NT2/D1 (cell line): Measurements from ENCODE around the gene U2SURP.

ENCODE experiments used
- SUZ12 ChIP-seq: IDR thresholded peaks from 2 replicates; pipeline ENCODE4 v1.6.1; 2011; ENCODE audit not compliant: insufficient read length, insufficient read depth; ENCODE audit errors: extremely low read depth
- YY1 ChIP-seq: IDR thresholded peaks from 2 replicates; pipeline ENCODE4 v1.6.1; 2011; ENCODE audit not compliant: insufficient read length, insufficient read depth
- ZNF274 ChIP-seq: IDR thresholded peaks from 2 replicates; pipeline ENCODE4 v1.6.1; 2011; ENCODE audit warnings: mild to moderate bottlenecking, low read depth, low read length

DNA sequence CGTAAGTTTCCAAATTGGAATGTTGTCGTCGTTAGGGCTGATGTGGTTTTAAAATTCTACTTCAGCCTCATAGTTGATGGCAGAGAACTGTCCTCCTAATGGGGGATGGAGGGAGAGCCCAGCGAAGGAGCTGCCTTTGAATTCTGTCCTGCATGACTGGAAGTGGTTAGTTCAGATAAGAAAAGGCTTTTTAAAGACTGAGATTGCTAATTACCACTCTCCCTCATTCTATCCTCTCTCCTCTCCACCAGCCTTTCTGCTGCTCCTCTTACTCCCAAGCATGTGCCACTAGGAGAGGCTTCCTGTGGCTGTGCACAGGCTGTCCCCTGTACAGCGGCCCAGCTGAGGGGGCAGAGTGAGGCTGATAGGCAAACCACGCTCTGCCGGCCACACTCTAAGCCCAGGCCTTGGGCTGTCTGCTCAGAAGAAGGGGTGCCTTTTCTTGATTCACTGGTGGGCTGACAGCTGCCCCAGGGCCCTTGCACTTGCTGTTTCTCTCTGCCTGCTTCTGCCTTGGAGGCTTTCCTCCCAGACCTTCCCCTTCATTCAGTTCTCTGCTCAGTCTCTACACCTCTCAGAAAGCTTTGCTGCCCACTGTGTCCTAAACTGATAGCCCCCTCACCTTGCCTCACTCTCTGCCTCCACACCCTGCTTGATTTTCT lies 29.1 kb upstream of the U2SURP start:
- TF ChIP-seq YY1 (no peak), SUZ12 (no peak), ZNF274 (no peak)
